Hepatocyte (in vitro differentiated cells): ENCODE measurements around the gene COX19. TPM values are rescaled to one million over a fixed set of nuclear protein-coding genes. Genes with fewer than 3 reads are reported as not detected.

ENCODE experiments used
- DNase-seq: peaks from one replicate; pipeline ENCODE4 v3.0.0-alpha.2; 2016; ENCODE audit warnings: low spot score
- H2AFZ ChIP-seq: fragments of 200-600 bp; sonication (generic); 2 replicates; pipeline ENCODE4 v1.6.0; 2016; ENCODE audit warnings: antibody characterized with exemption, mild to moderate bottlenecking
- H3K27ac ChIP-seq: fragments of 200-600 bp; sonication (generic); 2 replicates; pipeline ENCODE4 v1.5.1; 2016; ENCODE audit warnings: mild to moderate bottlenecking
- H3K27me3 ChIP-seq: fragments of 200-600 bp; sonication (generic); 2 replicates; pipeline ENCODE4 v1.6.1; 2016
- H3K36me3 ChIP-seq: fragments of 200-600 bp; sonication (generic); replicated peaks from 2 replicates; pipeline ENCODE4 v1.5.1; 2016; ENCODE audit warnings: low read depth; ENCODE audit not compliant: insufficient read depth
- H3K4me1 ChIP-seq: fragments of 200-600 bp; sonication (generic); 2 replicates; pipeline ENCODE4 v1.5.1; 2016; ENCODE audit warnings: mild to moderate bottlenecking, moderate library complexity; ENCODE audit not compliant: insufficient read depth
- H3K4me2 ChIP-seq: fragments of 200-600 bp; sonication (generic); 2 replicates; pipeline ENCODE4 v1.6.0; 2016
- H3K4me3 ChIP-seq: fragments of 200-600 bp; sonication (generic); 2 replicates; pipeline ENCODE4 v1.5.1; 2016; ENCODE audit warnings: mild to moderate bottlenecking
- H3K79me2 ChIP-seq: fragments of 200-600 bp; sonication (generic); 2 replicates; pipeline ENCODE4 v1.6.0; 2017; ENCODE audit warnings: mild to moderate bottlenecking
- H3K9me2 ChIP-seq: fragments of 200-600 bp; sonication (generic); replicated peaks from 2 replicates; pipeline ENCODE4 v1.6.0; 2017; ENCODE audit warnings: mild to moderate bottlenecking; ENCODE audit not compliant: insufficient read depth
- H3K9me3 ChIP-seq: fragments of 200-600 bp; sonication (generic); 2 replicates; pipeline ENCODE4 v1.5.1; 2016; ENCODE audit warnings: low read depth, mild to moderate bottlenecking
- H4K20me1 ChIP-seq: fragments of 200-600 bp; sonication (generic); 2 replicates; pipeline ENCODE4 v1.6.0; 2016; ENCODE audit warnings: mild to moderate bottlenecking; ENCODE audit not compliant: insufficient read depth, poor library complexity, severe bottlenecking
- EZH2 ChIP-seq: fragments of 200-600 bp; sonication (generic); IDR thresholded peaks from 2 replicates; pipeline ENCODE4 v1.6.1; 2016; ENCODE audit warnings: antibody characterized with exemption, mild to moderate bottlenecking, borderline replicate concordance
- EZH2phosphoT487 ChIP-seq: fragments of 200-600 bp; sonication (generic); IDR thresholded peaks from one replicate; pipeline ENCODE4 v1.6.1; 2018; ENCODE audit warnings: antibody characterized with exemption, mild to moderate bottlenecking, low read depth, moderate library complexity; ENCODE audit not compliant: unreplicated experiment, severe bottlenecking
- WGBS: methylation state at CpG from one replicate; pipeline ENCODE4 v1.1.6; 2016; ENCODE audit warnings: low lambda C conversion rate; ENCODE audit errors: missing lambda C conversion rate; 5-methylcytosine and 5-hydroxymethylcytosine counted together
- polyA plus RNA-seq: library from polyadenylated mRNA; unstranded; fragments of >200 nt; fragmentation: Nextera tagmentation; extraction: Ambion mirVana; gene quantifications from 2 replicates; pipeline ENCODE4 v1.2.1, GENCODE V29; 2016
- total RNA-seq: library from RNA; depleted of rRNA; stranded (reverse); fragments of >200 nt; gene quantifications from 2 replicates; pipeline ENCODE4 v1.2.3, GENCODE V29; 2014
- TF ChIP-seq, protein P1 (sequence below): fragments of 200-600 bp; sonication (generic); IDR thresholded peaks from 2 replicates; pipeline ENCODE4 v1.5.1; 2016; ENCODE audit warnings: antibody characterized with exemption, mild to moderate bottlenecking; ENCODE audit not compliant: poor library complexity

The COX19 gene
- total and polyA plus RNA-seq, 2 experiments from 2014 or later = 11.6 to 18.9 TPM

DNA sequence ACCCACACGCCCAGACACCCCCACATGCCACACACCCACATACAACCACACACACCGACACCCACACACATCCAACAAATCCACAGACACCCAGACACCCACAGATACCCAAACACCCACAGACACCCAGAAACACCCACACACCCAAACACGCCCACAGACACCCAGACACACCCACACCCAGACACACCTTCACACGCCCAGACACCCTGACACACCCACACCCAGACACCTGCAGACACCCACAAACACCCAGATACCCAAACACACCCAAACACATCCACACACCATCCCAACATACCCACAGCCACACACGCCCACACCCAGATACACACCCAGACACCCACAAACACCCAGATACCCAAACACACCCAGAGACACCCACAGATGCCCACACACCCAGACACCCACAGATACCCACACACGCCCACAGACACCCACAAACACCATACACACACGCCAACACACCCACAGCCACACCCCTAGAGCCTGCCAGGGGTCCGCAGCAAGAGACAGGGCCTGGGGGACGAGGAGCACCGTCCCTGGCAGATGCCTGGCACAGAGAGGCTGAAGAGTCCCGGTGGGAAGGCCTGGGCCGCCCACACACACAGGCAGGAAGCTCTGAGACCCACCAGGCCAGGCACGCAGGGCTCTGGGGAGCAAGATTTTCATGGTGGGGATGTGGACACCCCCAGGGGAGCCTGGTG is 36.1 kb upstream of the COX19 start:
- 95% methylated on average over 13 of the region's 13 CpGs for WGBS
- no peak for DNase-seq
- Histone ChIP-seq H3K4me3 (no peak overlapping the region), H3K9me3 (no peaks in the 10 kb centered on the region), H3K79me2 (peaks cover 13% of the 10 kb centered on the region), H3K9me2 (no peaks in the 10 kb centered on the region), H3K27me3 (no peaks in the 10 kb centered on the region), H3K27ac (no peak overlapping the region), H3K36me3 (no peaks in the 10 kb centered on the region), H4K20me1 (no peaks in the 10 kb centered on the region), H3K4me2 (no peak overlapping the region), H2AFZ (no peak overlapping the region), H3K4me1 (peaks cover 13% of the 10 kb centered on the region)
- TF ChIP-seq EZH2 (no peak), EZH2phosphoT487 (no peak)
- TF ChIP-seq, protein P1, sequence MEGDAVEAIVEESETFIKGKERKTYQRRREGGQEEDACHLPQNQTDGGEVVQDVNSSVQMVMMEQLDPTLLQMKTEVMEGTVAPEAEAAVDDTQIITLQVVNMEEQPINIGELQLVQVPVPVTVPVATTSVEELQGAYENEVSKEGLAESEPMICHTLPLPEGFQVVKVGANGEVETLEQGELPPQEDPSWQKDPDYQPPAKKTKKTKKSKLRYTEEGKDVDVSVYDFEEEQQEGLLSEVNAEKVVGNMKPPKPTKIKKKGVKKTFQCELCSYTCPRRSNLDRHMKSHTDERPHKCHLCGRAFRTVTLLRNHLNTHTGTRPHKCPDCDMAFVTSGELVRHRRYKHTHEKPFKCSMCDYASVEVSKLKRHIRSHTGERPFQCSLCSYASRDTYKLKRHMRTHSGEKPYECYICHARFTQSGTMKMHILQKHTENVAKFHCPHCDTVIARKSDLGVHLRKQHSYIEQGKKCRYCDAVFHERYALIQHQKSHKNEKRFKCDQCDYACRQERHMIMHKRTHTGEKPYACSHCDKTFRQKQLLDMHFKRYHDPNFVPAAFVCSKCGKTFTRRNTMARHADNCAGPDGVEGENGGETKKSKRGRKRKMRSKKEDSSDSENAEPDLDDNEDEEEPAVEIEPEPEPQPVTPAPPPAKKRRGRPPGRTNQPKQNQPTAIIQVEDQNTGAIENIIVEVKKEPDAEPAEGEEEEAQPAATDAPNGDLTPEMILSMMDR = no peak

DNA sequence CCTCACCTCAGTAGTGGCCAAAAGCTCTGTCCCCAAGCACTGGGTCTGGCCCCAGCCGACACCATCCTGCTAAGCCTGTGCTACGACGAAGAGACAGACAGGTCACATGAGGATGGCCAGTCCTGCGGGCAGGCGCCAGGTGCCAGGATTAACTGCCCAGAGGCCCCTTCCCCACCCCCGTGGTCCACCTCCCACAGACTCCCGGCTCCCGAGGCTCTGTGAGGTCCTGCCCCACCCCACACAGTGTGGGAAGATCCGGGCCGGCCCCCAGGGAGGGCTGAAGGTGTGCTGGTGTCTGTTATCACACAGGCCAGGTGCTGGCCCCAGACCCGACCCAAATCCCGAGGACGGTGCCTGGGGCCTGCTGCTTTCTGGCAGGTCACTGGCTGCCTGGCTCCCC is 34.9 kb upstream of the COX19 start:
- Histone ChIP-seq H2AFZ (no peak overlapping the region), H3K27ac (no peak overlapping the region), H4K20me1 (no peaks in the 10 kb centered on the region), H3K4me2 (no peak overlapping the region), H3K27me3 (no peaks in the 10 kb centered on the region), H3K36me3 (no peaks in the 10 kb centered on the region), H3K4me3 (no peak overlapping the region), H3K9me3 (no peaks in the 10 kb centered on the region), H3K4me1 (peaks cover 8% of the 10 kb centered on the region), H3K9me2 (no peaks in the 10 kb centered on the region), H3K79me2 (peaks cover 12% of the 10 kb centered on the region)
- 91% methylated on average over 8 of the region's 13 CpGs for WGBS
- no peak for DNase-seq
- no peak for TF ChIP-seq EZH2phosphoT487
- no peak for TF ChIP-seq EZH2
- TF ChIP-seq, protein P1 = no peak

DNA sequence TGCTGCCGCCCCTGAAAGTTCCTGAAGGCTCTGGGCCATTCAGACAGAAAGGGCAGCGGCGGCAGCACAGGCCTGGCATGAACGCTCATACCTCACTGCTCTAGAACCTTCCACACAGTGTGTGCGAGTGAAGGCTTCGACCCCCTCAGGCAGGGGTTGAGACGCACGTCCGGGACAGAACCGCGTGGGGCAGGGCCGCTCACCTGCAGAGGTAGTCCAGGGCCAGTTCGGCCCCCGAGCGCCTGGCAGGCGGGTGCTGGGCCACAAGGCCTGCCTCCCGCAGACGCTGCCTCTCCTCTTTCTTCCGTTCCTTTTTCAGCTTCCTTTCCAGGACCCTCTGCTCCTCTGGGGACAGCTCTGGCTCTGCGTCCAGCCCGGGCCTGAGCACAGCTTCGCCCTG is 34.4 kb upstream of the COX19 start:
- Histone ChIP-seq H3K9me2 (no peaks in the 10 kb centered on the region), H3K4me1 (peaks cover 7% of the 10 kb centered on the region), H3K4me2 (no peak overlapping the region), H3K27me3 (no peaks in the 10 kb centered on the region), H4K20me1 (no peaks in the 10 kb centered on the region), H3K36me3 (no peaks in the 10 kb centered on the region), H3K9me3 (no peaks in the 10 kb centered on the region), H3K79me2 (peaks cover 7% of the 10 kb centered on the region), H3K4me3 (no peak overlapping the region), H3K27ac (no peak overlapping the region), H2AFZ (no peak overlapping the region)
- TF ChIP-seq, protein P1 = no peak
- TF ChIP-seq EZH2phosphoT487 = no peak
- no peak for TF ChIP-seq EZH2
- DNase-seq = no peak
- 98% methylated on average over 22 of the region's 22 CpGs for WGBS
